GM12873 (cell line): ENCODE results near the gene KRT5.

Experiments used
- CTCF ChIP-seq: IDR thresholded peaks from 2 replicates; pipeline ENCODE4 v1.5.1; 2012; ENCODE audit warnings: low read depth, mild to moderate bottlenecking, moderate library complexity, low read length, control low read depth; ENCODE audit not compliant: insufficient read depth; ENCODE audit errors: missing control alignments

KRT5 gene

GRCh38 chr12:52519826-52520662, at the start of gene KRT5:
Gene KRT5 (minus strand): TSS chr12:52520394. CDS start chr12:52520296, 98 bp downstream.
- no peak for TF ChIP-seq CTCF

GRCh38 chr12:52568111-52568510, 47.9 kb upstream of the KRT5 start:
- TF ChIP-seq CTCF: no peak

- TF ChIP-seq CTCF: no peak
Measured at GRCh38 chr12:52566847-52567291, 46.7 kb upstream of the KRT5 start.

- no peak for TF ChIP-seq CTCF
Measured at GRCh38 chr12:52564582-52564981, 44.4 kb upstream of the KRT5 start.

- TF ChIP-seq CTCF: peak; percentile 35
Measured at GRCh38 chr12:52561880-52562449, 41.8 kb upstream of the KRT5 start.

- TF ChIP-seq CTCF: no peak
Measured at GRCh38 chr12:52559979-52560378, 39.8 kb upstream of the KRT5 start.

- TF ChIP-seq CTCF: no peak
Measured at GRCh38 chr12:52558781-52559445, 38.7 kb upstream of the KRT5 start.
